HepG2 (cell line): Measurements from ENCODE around the gene PLXNA3. TPM values are rescaled to one million over a fixed set of nuclear protein-coding genes. Genes with fewer than 3 reads are reported as not detected.
A peak's percentile ranks its signal among the peaks of the same experiment; 100 is the strongest.

Source experiments
- FIP1L1 ChIP-seq: fragments of 200-400 bp; formaldehyde crosslinking; IDR thresholded peaks from 2 replicates; pipeline ENCODE4 v1.6.1; 2018; ENCODE audit warnings: low read depth, mild to moderate bottlenecking, low read length, moderate library complexity, borderline replicate concordance; ENCODE audit not compliant: insufficient read depth
- GTF3A ChIP-seq: sonication (generic); formaldehyde crosslinking; conservative IDR thresholded peaks from 2 replicates; pipeline ENCODE4 v1.4.0; 2020; ENCODE audit warnings: mild to moderate bottlenecking, missing genetic modification reagents
- JUNB ChIP-seq: sonication (generic); formaldehyde crosslinking; IDR thresholded peaks from 2 replicates; pipeline ENCODE4 v1.8.0; 2022; ENCODE audit warnings: missing genetic modification reagents, mild to moderate bottlenecking, borderline replicate concordance
- NFKB2 ChIP-seq: sonication (generic); formaldehyde crosslinking; IDR thresholded peaks from 2 replicates; pipeline ENCODE4 v1.4.0; 2020; ENCODE audit warnings: missing genetic modification reagents, borderline replicate concordance
- POLR2AphosphoS2 ChIP-seq: IDR thresholded peaks from 2 replicates; pipeline ENCODE4 v1.6.1; 2011; ENCODE audit warnings: low read depth, low read length, improper control_type of control experiment
- RBM22 ChIP-seq: fragments of 200-400 bp; formaldehyde crosslinking; optimal IDR thresholded peaks from 2 replicates; pipeline ENCODE3; 2017; ENCODE audit warnings: mild to moderate bottlenecking, low read length, moderate library complexity
- SALL2 ChIP-seq: sonication (generic); formaldehyde crosslinking; IDR thresholded peaks from 2 replicates; pipeline ENCODE4 v1.8.1; 2023; ENCODE audit warnings: mild to moderate bottlenecking, missing genetic modification reagents, inconsistent platforms
- SYNCRIP ChIP-seq: fragments of 200-400 bp; formaldehyde crosslinking; IDR thresholded peaks from 2 replicates; pipeline ENCODE4 v1.6.1; 2018; ENCODE audit warnings: mild to moderate bottlenecking, low read depth, low read length; ENCODE audit not compliant: insufficient read depth
- ZBTB21 ChIP-seq: sonication (generic); formaldehyde crosslinking; IDR thresholded peaks from 2 replicates; pipeline ENCODE4 v1.4.0; 2020; ENCODE audit warnings: missing genetic modification reagents
- ZFP36L1 ChIP-seq: sonication (generic); formaldehyde crosslinking; IDR thresholded peaks from 2 replicates; pipeline ENCODE4 v1.8.0; 2022; ENCODE audit warnings: mild to moderate bottlenecking, missing genetic modification reagents, moderate library complexity
- ZNF317 ChIP-seq: sonication (generic); formaldehyde crosslinking; IDR thresholded peaks from 2 replicates; pipeline ENCODE4 v1.5.0; 2020; ENCODE audit warnings: mild to moderate bottlenecking, missing genetic modification reagents
- ZNF44 ChIP-seq: sonication (generic); formaldehyde crosslinking; IDR thresholded peaks from 2 replicates; pipeline ENCODE4 v1.5.1; 2020; ENCODE audit warnings: mild to moderate bottlenecking, missing genetic modification reagents
- ZNF460 ChIP-seq: sonication (generic); formaldehyde crosslinking; IDR thresholded peaks from 2 replicates; pipeline ENCODE4 v1.5.1; 2020; ENCODE audit warnings: missing genetic modification reagents, mild to moderate bottlenecking, borderline replicate concordance
- ZNF496 ChIP-seq: sonication (generic); formaldehyde crosslinking; IDR thresholded peaks from 2 replicates; pipeline ENCODE4 v1.8.1; 2023; ENCODE audit warnings: mild to moderate bottlenecking, moderate library complexity, missing genetic modification reagents; ENCODE audit not compliant: insufficient replicate concordance
- ZNF546 ChIP-seq: sonication (generic); formaldehyde crosslinking; conservative IDR thresholded peaks from 2 replicates; pipeline ENCODE4 v1.8.1; 2023; ENCODE audit warnings: mild to moderate bottlenecking, missing genetic modification reagents
- ZNF782 ChIP-seq: sonication (generic); formaldehyde crosslinking; IDR thresholded peaks from 2 replicates; pipeline ENCODE4 v1.4.0; 2020; ENCODE audit warnings: missing genetic modification reagents, mild to moderate bottlenecking, borderline replicate concordance
- polyA plus RNA-seq, 8 experiments: library from polyadenylated mRNA; depleted of rRNA in 3 of 8; stranded (reverse) in 7 of 8; unstranded in 1 of 8; fragments of >200 nt; fragmentation: Illumina TruSeq in 4 of 8; extraction: Trizol in 4 of 8; gene quantifications; 2 replicates each; pipeline versions ENCODE4 v1.2.1 to v1.2.3, GENCODE V29; 2011 to 2016; ENCODE audit warnings: low read depth in 4 of 8, missing spikeins in 1 of 8, mixed read lengths in 1 of 8; ENCODE audit not compliant: insufficient read depth in 1 of 8
- total RNA-seq, 5 experiments: library from RNA; depleted of rRNA; stranded (reverse); fragments of >200 nt; fragmentation: Illumina TruSeq; extraction: Trizol; gene quantifications; 2 replicates each; pipeline ENCODE4 v1.2.3, GENCODE V29; 2016; ENCODE audit warnings: low read depth in 1 of 5
- TF ChIP-seq, protein P1 (sequence below): sonication (generic); formaldehyde crosslinking; IDR thresholded peaks from 2 replicates; pipeline ENCODE4 v1.4.0; 2020; ENCODE audit warnings: missing genetic modification reagents, borderline replicate concordance
- TF ChIP-seq, protein P2 (sequence below): IDR thresholded peaks from 2 replicates; pipeline ENCODE4 v1.6.1; 2016; ENCODE audit warnings: low read depth
- TF ChIP-seq, protein P3 (sequence below): IDR thresholded peaks from 2 replicates; pipeline ENCODE4 v1.6.1; 2012; ENCODE audit warnings: inconsistent platforms

Gene PLXNA3
- total and polyA plus RNA-seq, 2 of the 13 experiments (the other 11 are each of a cell fraction or from before 2014, with no cell fraction given) = 5.8 to 20.6 TPM

DNA sequence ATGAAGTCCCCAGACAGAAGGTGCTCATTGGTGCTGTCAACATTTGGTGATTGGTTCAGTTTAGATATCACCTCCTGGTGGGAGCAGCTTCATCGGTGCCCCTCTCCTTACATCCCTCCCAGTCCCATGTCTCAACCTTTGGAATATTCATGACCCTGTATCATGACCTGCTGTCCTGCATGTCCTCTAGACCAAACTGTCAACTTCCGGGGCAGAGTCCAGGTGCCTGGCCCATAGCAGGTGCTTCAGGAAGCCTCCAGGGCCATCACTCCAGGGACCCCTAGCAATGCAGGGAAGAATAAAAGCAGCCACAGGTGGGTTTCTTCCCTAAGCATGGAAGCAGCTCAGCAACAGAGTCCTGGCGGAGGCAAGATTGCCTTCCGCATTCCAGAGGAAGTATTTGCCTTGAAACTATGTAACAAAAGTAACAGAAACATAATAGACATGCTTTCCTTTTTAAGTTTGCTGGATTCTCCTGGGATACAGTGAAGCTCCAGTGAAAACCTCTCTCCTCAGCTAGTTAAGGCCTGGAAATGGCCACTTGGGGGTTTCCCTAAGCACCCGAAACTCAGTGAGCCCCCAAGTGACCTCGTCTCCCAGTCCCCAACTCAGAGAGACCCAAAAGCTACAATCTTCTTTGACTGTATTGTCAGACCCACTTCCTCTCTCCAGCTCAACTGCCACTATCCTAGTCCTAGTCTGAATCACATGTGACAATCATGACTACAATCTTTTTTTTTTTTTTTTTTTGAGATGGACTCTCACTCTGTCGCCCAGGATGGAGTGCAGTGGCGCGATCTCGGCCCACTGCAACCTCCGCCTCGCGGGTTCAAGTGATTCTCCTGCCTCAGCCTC lies 30.9 kb upstream of the PLXNA3 start (continued):
- TF ChIP-seq, protein P1, sequence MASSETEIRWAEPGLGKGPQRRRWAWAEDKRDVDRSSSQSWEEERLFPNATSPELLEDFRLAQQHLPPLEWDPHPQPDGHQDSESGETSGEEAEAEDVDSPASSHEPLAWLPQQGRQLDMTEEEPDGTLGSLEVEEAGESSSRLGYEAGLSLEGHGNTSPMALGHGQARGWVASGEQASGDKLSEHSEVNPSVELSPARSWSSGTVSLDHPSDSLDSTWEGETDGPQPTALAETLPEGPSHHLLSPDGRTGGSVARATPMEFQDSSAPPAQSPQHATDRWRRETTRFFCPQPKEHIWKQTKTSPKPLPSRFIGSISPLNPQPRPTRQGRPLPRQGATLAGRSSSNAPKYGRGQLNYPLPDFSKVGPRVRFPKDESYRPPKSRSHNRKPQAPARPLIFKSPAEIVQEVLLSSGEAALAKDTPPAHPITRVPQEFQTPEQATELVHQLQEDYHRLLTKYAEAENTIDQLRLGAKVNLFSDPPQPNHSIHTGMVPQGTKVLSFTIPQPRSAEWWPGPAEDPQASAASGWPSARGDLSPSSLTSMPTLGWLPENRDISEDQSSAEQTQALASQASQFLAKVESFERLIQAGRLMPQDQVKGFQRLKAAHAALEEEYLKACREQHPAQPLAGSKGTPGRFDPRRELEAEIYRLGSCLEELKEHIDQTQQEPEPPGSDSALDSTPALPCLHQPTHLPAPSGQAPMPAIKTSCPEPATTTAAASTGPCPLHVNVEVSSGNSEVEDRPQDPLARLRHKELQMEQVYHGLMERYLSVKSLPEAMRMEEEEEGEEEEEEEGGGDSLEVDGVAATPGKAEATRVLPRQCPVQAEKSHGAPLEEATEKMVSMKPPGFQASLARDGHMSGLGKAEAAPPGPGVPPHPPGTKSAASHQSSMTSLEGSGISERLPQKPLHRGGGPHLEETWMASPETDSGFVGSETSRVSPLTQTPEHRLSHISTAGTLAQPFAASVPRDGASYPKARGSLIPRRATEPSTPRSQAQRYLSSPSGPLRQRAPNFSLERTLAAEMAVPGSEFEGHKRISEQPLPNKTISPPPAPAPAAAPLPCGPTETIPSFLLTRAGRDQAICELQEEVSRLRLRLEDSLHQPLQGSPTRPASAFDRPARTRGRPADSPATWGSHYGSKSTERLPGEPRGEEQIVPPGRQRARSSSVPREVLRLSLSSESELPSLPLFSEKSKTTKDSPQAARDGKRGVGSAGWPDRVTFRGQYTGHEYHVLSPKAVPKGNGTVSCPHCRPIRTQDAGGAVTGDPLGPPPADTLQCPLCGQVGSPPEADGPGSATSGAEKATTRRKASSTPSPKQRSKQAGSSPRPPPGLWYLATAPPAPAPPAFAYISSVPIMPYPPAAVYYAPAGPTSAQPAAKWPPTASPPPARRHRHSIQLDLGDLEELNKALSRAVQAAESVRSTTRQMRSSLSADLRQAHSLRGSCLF (CRISPR knock-in tag) = no peak
- TF ChIP-seq, protein P2, sequence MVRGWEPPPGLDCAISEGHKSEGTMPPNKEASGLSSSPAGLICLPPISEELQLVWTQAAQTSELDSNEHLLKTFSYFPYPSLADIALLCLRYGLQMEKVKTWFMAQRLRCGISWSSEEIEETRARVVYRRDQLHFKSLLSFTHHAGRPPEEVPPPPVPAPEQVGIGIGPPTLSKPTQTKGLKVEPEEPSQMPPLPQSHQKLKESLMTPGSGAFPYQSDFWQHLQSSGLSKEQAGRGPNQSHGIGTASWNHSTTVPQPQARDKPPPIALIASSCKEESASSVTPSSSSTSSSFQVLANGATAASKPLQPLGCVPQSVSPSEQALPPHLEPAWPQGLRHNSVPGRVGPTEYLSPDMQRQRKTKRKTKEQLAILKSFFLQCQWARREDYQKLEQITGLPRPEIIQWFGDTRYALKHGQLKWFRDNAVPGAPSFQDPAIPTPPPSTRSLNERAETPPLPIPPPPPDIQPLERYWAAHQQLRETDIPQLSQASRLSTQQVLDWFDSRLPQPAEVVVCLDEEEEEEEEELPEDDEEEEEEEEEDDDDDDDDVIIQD (CRISPR knock-in tag) = no peak
- TF ChIP-seq ZNF546 (CRISPR knock-in tag) (no peak), FIP1L1 (no peak), JUNB (CRISPR knock-in tag) (no peak), ZNF460 (CRISPR knock-in tag) (0 out of 2 replicates have a peak, but pooled peaks have one; percentile 63), ZNF496 (CRISPR knock-in tag) (no peak), ZNF317 (CRISPR knock-in tag) (no peak), ZBTB21 (CRISPR knock-in tag) (no peak), POLR2AphosphoS2 (no peak), ZNF44 (CRISPR knock-in tag) (no peak), ZFP36L1 (CRISPR knock-in tag) (no peak), SALL2 (CRISPR knock-in tag) (no peak), RBM22 (no peak), GTF3A (CRISPR knock-in tag) (no peak), NFKB2 (CRISPR knock-in tag) (no peak), ZNF782 (no peak), SYNCRIP (no peak)
- TF ChIP-seq, protein P3, sequence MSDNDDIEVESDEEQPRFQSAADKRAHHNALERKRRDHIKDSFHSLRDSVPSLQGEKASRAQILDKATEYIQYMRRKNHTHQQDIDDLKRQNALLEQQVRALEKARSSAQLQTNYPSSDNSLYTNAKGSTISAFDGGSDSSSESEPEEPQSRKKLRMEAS = no peak
